HEK293 (cell line): Measurements from ENCODE around the gene SLMAP.

ENCODE experiments used
- CTCF ChIA-PET: fragments of 350-600 bp; formaldehyde crosslinking; extraction: SDS; loops from one replicate; lab custom pipeline; 2021; ENCODE audit warnings: antibody characterized with exemption; lab: Yijun Ruan, JAX
- POLR2A ChIA-PET: fragments of 300-600 bp; formaldehyde crosslinking; extraction: SDS; loops from one replicate; lab custom pipeline; 2020; ENCODE audit warnings: antibody characterized with exemption, inconsistent platforms; lab: Yijun Ruan, JAX
- H3K27ac ChIP-seq: fragments of 200-500 bp; sonication (Bioruptor generic); 2 replicates; pipeline ENCODE4 v1.5.1; 2014; ENCODE audit warnings: low read depth, low read length, control low read depth, inconsistent platforms; ENCODE audit errors: extremely low read depth
- H3K36me3 ChIP-seq, 2 experiments: fragments of 200-500 bp in 1 of 2; sonication (Bioruptor generic) in 1 of 2; 1 replicate in 1 of 2; 2 replicates in 1 of 2; pipeline ENCODE4 v1.5.1; 2014 to 2017; ENCODE audit warnings: inconsistent platforms in 2 of 2, low read length in 2 of 2; ENCODE audit not compliant: control insufficient read depth in 2 of 2, insufficient read depth in 1 of 2
- H3K4me1 ChIP-seq: fragments of 200-500 bp; sonication (Bioruptor generic); 2 replicates; pipeline ENCODE4 v1.5.1; 2014; ENCODE audit warnings: mild to moderate bottlenecking, low read length, inconsistent platforms; ENCODE audit not compliant: control insufficient read depth, insufficient read depth
- H3K4me3 ChIP-seq: 2 replicates; pipeline ENCODE4 v1.5.1; 2011; ENCODE audit warnings: low read depth, mild to moderate bottlenecking, control low read depth, low read length, moderate library complexity
- H3K9me3 ChIP-seq: fragments of 200-500 bp; sonication (Bioruptor generic); 2 replicates; pipeline ENCODE4 v1.5.1; 2014; ENCODE audit warnings: low read depth, low read length, inconsistent platforms; ENCODE audit not compliant: control insufficient read depth, insufficient read depth
- KLF7 ChIP-seq: fragments of 450-650 bp; formaldehyde crosslinking; IDR thresholded peaks from 2 replicates; pipeline ENCODE4 v1.5.1; 2016; ENCODE audit warnings: missing biosample characterization, missing genetic modification characterization, borderline replicate concordance
- PRDM10 ChIP-seq: fragments of 450-650 bp; formaldehyde crosslinking; IDR thresholded peaks from 2 replicates; pipeline ENCODE4 v1.5.1; 2016; ENCODE audit warnings: missing biosample characterization, missing genetic modification characterization
- SP7 ChIP-seq: fragments of 450-650 bp; formaldehyde crosslinking; IDR thresholded peaks from 2 replicates; pipeline ENCODE4 v1.5.1; 2016; ENCODE audit warnings: missing biosample characterization, missing genetic modification characterization
- ZBTB10 ChIP-seq: fragments of 450-650 bp; formaldehyde crosslinking; IDR thresholded peaks from 2 replicates; pipeline ENCODE4 v1.5.1; 2016; ENCODE audit warnings: missing biosample characterization, missing genetic modification characterization
- ZBTB21 ChIP-seq: fragments of 450-650 bp; formaldehyde crosslinking; IDR thresholded peaks from 2 replicates; pipeline ENCODE4 v1.5.1; 2017; ENCODE audit warnings: missing biosample characterization, missing genetic modification characterization
- ZBTB8A ChIP-seq: fragments of 450-650 bp; formaldehyde crosslinking; IDR thresholded peaks from 2 replicates; pipeline ENCODE4 v1.5.1; 2016; ENCODE audit warnings: missing biosample characterization, missing genetic modification characterization
- ZEB2 ChIP-seq: fragments of 450-650 bp; formaldehyde crosslinking; IDR thresholded peaks from 2 replicates; pipeline ENCODE4 v1.5.1; 2016; ENCODE audit warnings: missing biosample characterization, missing genetic modification characterization
- ZFP69B ChIP-seq: fragments of 450-650 bp; formaldehyde crosslinking; IDR thresholded peaks from 2 replicates; pipeline ENCODE4 v1.5.1; 2016; ENCODE audit warnings: missing biosample characterization, missing genetic modification characterization
- ZNF114 ChIP-seq: fragments of 450-650 bp; formaldehyde crosslinking; IDR thresholded peaks from 2 replicates; pipeline ENCODE4 v1.5.0; 2017; ENCODE audit warnings: missing biosample characterization, missing genetic modification characterization
- ZNF155 ChIP-seq: fragments of 450-650 bp; formaldehyde crosslinking; IDR thresholded peaks from 2 replicates; pipeline ENCODE4 v1.5.1; 2016; ENCODE audit warnings: missing biosample characterization, missing genetic modification characterization
- ZNF211 ChIP-seq: fragments of 450-650 bp; formaldehyde crosslinking; IDR thresholded peaks from 2 replicates; pipeline ENCODE4 v1.5.1; 2016; ENCODE audit warnings: low read depth, missing biosample characterization, missing genetic modification characterization
- ZNF266 ChIP-seq: fragments of 450-650 bp; formaldehyde crosslinking; IDR thresholded peaks from 2 replicates; pipeline ENCODE4 v1.5.1; 2016; ENCODE audit warnings: missing biosample characterization, missing genetic modification characterization, low read depth
- ZNF280C ChIP-seq: fragments of 450-650 bp; formaldehyde crosslinking; IDR thresholded peaks from 2 replicates; pipeline ENCODE4 v1.5.1; 2016; ENCODE audit warnings: missing biosample characterization, missing genetic modification characterization
- ZNF341 ChIP-seq: fragments of 450-650 bp; formaldehyde crosslinking; IDR thresholded peaks from 2 replicates; pipeline ENCODE4; 2016; ENCODE audit warnings: low read depth, missing biosample characterization, missing genetic modification characterization
- ZNF433 ChIP-seq: fragments of 450-650 bp; formaldehyde crosslinking; IDR thresholded peaks from 2 replicates; pipeline ENCODE4 v1.5.1; 2016; ENCODE audit warnings: missing biosample characterization, missing genetic modification characterization, low read depth
- ZNF510 ChIP-seq: fragments of 450-650 bp; formaldehyde crosslinking; IDR thresholded peaks from 2 replicates; pipeline ENCODE4 v1.5.1; 2018; ENCODE audit warnings: mild to moderate bottlenecking, missing genetic modification characterization, missing biosample characterization; ENCODE audit not compliant: insufficient replicate concordance
- ZNF548 ChIP-seq: fragments of 450-650 bp; formaldehyde crosslinking; IDR thresholded peaks from 2 replicates; pipeline ENCODE4 v1.5.1; 2016; ENCODE audit warnings: missing biosample characterization, missing genetic modification characterization
- ZNF777 ChIP-seq: fragments of 450-650 bp; formaldehyde crosslinking; IDR thresholded peaks from 2 replicates; pipeline ENCODE4 v1.5.1; 2017; ENCODE audit warnings: missing biosample characterization, missing genetic modification characterization, borderline replicate concordance
- ZNF830 ChIP-seq: fragments of 450-650 bp; IDR thresholded peaks from 2 replicates; pipeline ENCODE4 v1.5.0; 2018; ENCODE audit warnings: missing biosample characterization, missing genetic modification characterization, low read depth, mild to moderate bottlenecking, moderate library complexity
- ZNF843 ChIP-seq: fragments of 450-650 bp; formaldehyde crosslinking; IDR thresholded peaks from 2 replicates; pipeline ENCODE4 v1.5.1; 2016; ENCODE audit warnings: missing biosample characterization, missing genetic modification characterization

The SLMAP gene

GRCh38 chr3:57956833-57957174 lies 200.7 kb downstream of the SLMAP start:
- H3K27ac ChIP-seq: no peak overlapping the region
- no peaks in the 10 kb centered on the region for H3K9me3 ChIP-seq
- ChIA-PET POLR2A (no interaction called here), CTCF (interaction anchor here (0.6 kb wide), 2 partner anchors 28 to 223 kb away, joined by 3 read pairs; no protein-coding TSS in a partner anchor)
- no peak overlapping the region for H3K4me3 ChIP-seq
- no peak for TF ChIP-seq ZEB2 (tag by site-specific recombination)
- TF ChIP-seq ZNF830: no peak
- TF ChIP-seq KLF7 (tag by site-specific recombination): no peak
- TF ChIP-seq ZBTB10: no peak
- no peak for TF ChIP-seq ZNF433 (tag by site-specific recombination)
- no peak for TF ChIP-seq ZBTB8A (tag by site-specific recombination)
- no peak for TF ChIP-seq ZNF341 (tag by site-specific recombination)
- no peak for TF ChIP-seq ZFP69B
- TF ChIP-seq ZBTB21: no peak
- no peak for TF ChIP-seq ZNF211 (tag by site-specific recombination)
- TF ChIP-seq ZNF114 (tag by site-specific recombination): no peak
- TF ChIP-seq ZNF510 (tag by site-specific recombination): no peak
- TF ChIP-seq ZNF155 (tag by site-specific recombination): no peak
- no peak for TF ChIP-seq ZNF777
- no peak for TF ChIP-seq ZNF280C (tag by site-specific recombination)
- no peak for TF ChIP-seq ZNF843 (tag by site-specific recombination)
- no peak for TF ChIP-seq PRDM10 (tag by site-specific recombination)
- no peak for TF ChIP-seq ZNF548 (tag by site-specific recombination)
- no peak for TF ChIP-seq SP7 (tag by site-specific recombination)
- TF ChIP-seq ZNF266 (tag by site-specific recombination): no peak
- no peaks in the 10 kb centered on the region for H3K4me1 ChIP-seq
- H3K36me3 ChIP-seq: no peaks in the 10 kb centered on the region
